ENCODE measurements around the gene CACNA1D. TPM values are rescaled to one million over a fixed set of nuclear protein-coding genes. Genes with fewer than 3 reads are reported as not detected.

Gene CACNA1D
- total RNA-seq, 1 donor from 2014 or later, result 0.95 TPM

- Mint-ChIP-seq H3K9me3 (ENCODE audit: low read depth) (no peaks in the 10 kb centered on the region), H3K4me1 (ENCODE audit: low read depth) (no peaks in the 10 kb centered on the region), H3K27ac (ENCODE audit: unreplicated experiment) (no peak overlapping the region), H3K27me3 (ENCODE audit: low read depth) (peaks cover 13% of the 10 kb centered on the region), H3K4me3 (ENCODE audit: unreplicated experiment) (no peak overlapping the region), H3K36me3 (ENCODE audit: low read depth) (no peaks in the 10 kb centered on the region)
- no peak for DNase-seq (ENCODE audit: low spot score)
- TF ChIP-seq, protein P1, sequence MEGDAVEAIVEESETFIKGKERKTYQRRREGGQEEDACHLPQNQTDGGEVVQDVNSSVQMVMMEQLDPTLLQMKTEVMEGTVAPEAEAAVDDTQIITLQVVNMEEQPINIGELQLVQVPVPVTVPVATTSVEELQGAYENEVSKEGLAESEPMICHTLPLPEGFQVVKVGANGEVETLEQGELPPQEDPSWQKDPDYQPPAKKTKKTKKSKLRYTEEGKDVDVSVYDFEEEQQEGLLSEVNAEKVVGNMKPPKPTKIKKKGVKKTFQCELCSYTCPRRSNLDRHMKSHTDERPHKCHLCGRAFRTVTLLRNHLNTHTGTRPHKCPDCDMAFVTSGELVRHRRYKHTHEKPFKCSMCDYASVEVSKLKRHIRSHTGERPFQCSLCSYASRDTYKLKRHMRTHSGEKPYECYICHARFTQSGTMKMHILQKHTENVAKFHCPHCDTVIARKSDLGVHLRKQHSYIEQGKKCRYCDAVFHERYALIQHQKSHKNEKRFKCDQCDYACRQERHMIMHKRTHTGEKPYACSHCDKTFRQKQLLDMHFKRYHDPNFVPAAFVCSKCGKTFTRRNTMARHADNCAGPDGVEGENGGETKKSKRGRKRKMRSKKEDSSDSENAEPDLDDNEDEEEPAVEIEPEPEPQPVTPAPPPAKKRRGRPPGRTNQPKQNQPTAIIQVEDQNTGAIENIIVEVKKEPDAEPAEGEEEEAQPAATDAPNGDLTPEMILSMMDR (IDR thresholded peaks at IDR 0.05), result no peak
These were observed 56.9 kb downstream of the CACNA1D start for GRCh38 chr3:53551324-53551723.

GRCh38 chr3:53552730-53553129 is 58.3 kb downstream of the CACNA1D start:
- Mint-ChIP-seq H3K4me1 (ENCODE audit: low read depth) (no peaks in the 10 kb centered on the region), H3K36me3 (ENCODE audit: low read depth) (no peaks in the 10 kb centered on the region), H3K27ac (ENCODE audit: unreplicated experiment) (no peak overlapping the region), H3K4me3 (ENCODE audit: unreplicated experiment) (no peak overlapping the region), H3K27me3 (ENCODE audit: low read depth) (peaks cover 12% of the 10 kb centered on the region), H3K9me3 (ENCODE audit: low read depth) (peaks cover 3% of the 10 kb centered on the region)
- DNase-seq (ENCODE audit: low spot score), result no peak
- TF ChIP-seq, protein P1 (IDR thresholded peaks at IDR 0.05), result no peak

GRCh38 chr3:53553200-53553599 is 58.8 kb downstream of the CACNA1D start:
- Mint-ChIP-seq H3K27ac (ENCODE audit: unreplicated experiment) (no peak overlapping the region), H3K27me3 (ENCODE audit: low read depth) (peaks cover 10% of the 10 kb centered on the region), H3K9me3 (ENCODE audit: low read depth) (peaks cover 6% of the 10 kb centered on the region), H3K4me3 (ENCODE audit: unreplicated experiment) (no peak overlapping the region), H3K36me3 (ENCODE audit: low read depth) (no peaks in the 10 kb centered on the region), H3K4me1 (ENCODE audit: low read depth) (no peaks in the 10 kb centered on the region)
- TF ChIP-seq, protein P1 (IDR thresholded peaks at IDR 0.05), result no peak
- no peak for DNase-seq (ENCODE audit: low spot score)

- Mint-ChIP-seq H3K4me3 (ENCODE audit: unreplicated experiment) (no peak overlapping the region), H3K36me3 (ENCODE audit: low read depth) (no peaks in the 10 kb centered on the region), H3K27me3 (ENCODE audit: low read depth) (peaks cover 8% of the 10 kb centered on the region), H3K4me1 (ENCODE audit: low read depth) (no peaks in the 10 kb centered on the region), H3K9me3 (ENCODE audit: low read depth) (peaks cover 19% of the 10 kb centered on the region), H3K27ac (ENCODE audit: unreplicated experiment) (no peak overlapping the region)
- TF ChIP-seq, protein P1 (IDR thresholded peaks at IDR 0.05), result no peak
- no peak for DNase-seq (ENCODE audit: low spot score)
These were observed 60.2 kb downstream of the CACNA1D start for GRCh38 chr3:53554559-53555067.

- H3K36me3 Mint-ChIP-seq (ENCODE audit: low read depth), result no peaks in the 10 kb centered on the region
- no peaks in the 10 kb centered on the region for H3K4me1 Mint-ChIP-seq (ENCODE audit: low read depth)
- peaks cover 9% of the 10 kb centered on the region for H3K27me3 Mint-ChIP-seq (ENCODE audit: low read depth)
- DNase-seq (ENCODE audit: low spot score), result no peak
- no peak overlapping the region for H3K27ac Mint-ChIP-seq (ENCODE audit: unreplicated experiment)
- no peak overlapping the region for H3K4me3 Mint-ChIP-seq (ENCODE audit: unreplicated experiment)
- peaks cover 20% of the 10 kb centered on the region for H3K9me3 Mint-ChIP-seq (ENCODE audit: low read depth)
- TF ChIP-seq, protein P1 (IDR thresholded peaks at IDR 0.05), result no peak
These were observed 60.7 kb downstream of the CACNA1D start for GRCh38 chr3:53555068-53555588.
